GOT3 (cell line): ENCODE data around the gene PABPN1.
"Not testable (repeated sequence)": the region's sequence is repeated elsewhere in the genome, so short reads cannot be mapped to it uniquely, and the experiment has no call there.

ENCODE experiments used
- DNase-seq: peaks from one replicate; lab custom pipeline; 2025; ENCODE audit warnings: mixed read lengths; lab: John Stamatoyannopoulos, UW

The PABPN1 gene, protein sequence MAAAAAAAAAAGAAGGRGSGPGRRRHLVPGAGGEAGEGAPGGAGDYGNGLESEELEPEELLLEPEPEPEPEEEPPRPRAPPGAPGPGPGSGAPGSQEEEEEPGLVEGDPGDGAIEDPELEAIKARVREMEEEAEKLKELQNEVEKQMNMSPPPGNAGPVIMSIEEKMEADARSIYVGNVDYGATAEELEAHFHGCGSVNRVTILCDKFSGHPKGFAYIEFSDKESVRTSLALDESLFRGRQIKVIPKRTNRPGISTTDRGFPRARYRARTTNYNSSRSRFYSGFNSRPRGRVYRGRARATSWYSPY

DNA sequence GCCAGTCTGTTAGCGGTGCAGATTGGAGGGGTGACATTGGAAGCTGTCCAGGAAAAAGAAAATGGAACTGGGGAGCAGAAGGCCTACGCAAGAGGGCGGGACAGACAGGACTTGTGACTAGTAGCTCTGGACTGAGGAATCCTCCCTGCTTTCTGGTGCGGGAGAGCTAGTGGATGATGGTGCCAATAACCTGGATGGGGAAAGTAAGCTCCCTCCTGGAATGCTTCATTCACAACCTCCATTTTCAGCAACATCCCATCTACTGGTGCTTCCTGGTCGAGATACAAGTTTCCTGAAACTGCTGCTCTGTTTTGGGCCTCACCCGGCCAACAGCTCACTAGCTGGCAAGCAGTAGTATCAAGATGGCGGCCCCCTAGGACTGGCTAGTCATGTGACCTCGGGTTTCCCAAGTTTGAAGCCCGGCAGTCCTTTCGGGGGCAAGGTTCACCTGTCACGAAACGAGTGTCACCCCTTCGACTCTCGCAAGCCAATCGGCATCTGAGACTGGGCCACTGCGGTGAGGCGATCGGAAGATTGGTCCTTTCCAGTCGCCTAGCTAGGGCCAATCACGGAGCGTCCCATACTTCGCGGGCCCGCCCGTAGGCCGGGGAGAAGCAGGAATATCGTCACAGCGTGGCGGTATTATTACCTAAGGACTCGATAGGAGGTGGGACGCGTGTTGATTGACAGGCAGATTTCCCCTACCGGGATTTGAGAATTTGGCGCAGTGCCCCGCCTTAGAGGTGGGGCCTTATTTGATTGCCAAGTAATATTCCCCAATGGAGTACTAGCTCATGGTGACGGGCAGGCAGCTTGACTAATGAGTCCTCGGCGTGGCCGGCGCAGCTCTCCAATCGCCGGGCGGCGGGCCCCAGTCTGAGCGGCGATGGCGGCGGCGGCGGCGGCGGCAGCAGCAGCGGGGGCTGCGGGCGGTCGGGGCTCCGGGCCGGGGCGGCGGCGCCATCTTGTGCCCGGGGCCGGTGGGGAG is at the start of gene PABPN1:
PABPN1 (plus strand) TSS at position 874 of the 988 bp plus-strand sequence; CDS start at position 887, 13 bp downstream.
- DNase-seq = peak; percentile 92

DNA sequence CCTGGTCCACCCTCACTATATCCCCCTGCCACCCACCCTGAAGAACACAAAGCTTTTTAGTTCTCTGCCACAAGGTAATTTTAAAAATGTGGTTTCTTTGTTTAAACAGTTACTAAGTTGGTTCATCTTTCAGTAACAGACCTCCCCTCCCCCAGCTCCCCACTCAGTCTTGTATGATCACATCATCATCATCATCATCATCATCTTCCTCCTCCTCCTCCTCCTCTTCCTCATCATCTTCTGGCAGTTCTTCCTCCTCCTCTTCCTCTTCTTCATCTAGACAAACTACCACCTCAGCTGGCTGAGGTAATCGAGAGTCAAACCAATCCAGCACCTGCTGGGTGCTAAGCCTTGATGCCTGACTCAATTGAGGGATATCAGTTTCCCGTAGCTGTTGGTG is 45.8 kb upstream of the PABPN1 start:
- no peak for DNase-seq

DNA sequence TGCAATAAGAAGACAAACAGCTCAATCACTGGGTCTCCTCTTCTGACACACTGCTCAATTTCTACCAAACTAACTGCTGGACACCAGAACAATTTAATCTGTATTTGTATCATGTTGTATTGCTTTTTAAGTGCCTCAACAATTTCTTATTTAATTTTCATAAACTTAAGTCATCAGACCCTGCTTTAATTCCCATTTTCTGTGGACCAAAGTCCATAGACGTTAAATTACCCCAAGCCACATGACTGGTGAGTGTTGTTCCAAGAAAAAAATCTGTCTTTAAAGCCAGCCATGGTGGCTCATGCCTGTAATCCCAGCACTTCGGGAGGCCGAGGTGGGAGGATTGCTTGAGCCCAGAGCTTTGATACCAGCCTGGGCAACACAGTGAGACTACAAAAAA is 44.1 kb upstream of the PABPN1 start:
- DNase-seq = no peak

DNA sequence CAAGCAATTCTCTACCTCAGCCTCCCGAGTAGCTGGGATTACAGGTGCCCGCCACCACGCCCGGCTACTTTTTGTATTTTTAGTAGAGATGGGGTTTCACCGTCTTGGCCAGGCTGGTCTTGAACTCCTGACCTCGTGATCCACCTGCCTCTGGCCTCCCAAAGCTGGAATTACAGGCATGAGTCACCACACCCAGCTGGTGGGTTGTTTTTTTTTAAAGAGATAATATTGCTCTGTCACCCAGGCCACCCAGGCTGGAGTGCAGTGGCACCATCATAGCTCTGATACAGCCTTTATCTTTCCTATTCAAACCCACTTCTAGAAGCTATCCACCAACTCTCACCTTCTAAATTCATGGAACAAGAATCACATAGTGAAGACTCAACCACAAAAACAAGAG is 43.3 kb upstream of the PABPN1 start:
- not testable (repeated sequence) for DNase-seq

DNA sequence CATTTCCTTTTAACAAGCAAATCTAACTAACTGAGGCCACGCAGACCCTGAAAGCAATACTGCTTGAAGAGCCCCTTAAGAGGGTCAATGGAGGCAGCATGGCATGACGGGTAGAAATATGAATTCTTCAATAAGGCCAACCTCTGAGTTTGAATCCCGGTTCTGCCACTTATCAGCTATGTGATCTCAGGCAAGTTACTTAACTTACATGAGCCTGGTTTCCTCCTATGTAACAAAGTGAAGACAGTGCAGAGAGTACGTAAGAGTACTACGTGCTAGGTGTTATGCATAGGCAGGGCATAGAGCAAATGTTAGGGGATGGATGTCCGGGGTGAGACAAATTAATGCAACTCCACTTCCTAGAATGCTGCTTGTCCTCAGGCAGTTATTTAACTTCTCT is 40.0 kb upstream of the PABPN1 start:
- no peak for DNase-seq

DNA sequence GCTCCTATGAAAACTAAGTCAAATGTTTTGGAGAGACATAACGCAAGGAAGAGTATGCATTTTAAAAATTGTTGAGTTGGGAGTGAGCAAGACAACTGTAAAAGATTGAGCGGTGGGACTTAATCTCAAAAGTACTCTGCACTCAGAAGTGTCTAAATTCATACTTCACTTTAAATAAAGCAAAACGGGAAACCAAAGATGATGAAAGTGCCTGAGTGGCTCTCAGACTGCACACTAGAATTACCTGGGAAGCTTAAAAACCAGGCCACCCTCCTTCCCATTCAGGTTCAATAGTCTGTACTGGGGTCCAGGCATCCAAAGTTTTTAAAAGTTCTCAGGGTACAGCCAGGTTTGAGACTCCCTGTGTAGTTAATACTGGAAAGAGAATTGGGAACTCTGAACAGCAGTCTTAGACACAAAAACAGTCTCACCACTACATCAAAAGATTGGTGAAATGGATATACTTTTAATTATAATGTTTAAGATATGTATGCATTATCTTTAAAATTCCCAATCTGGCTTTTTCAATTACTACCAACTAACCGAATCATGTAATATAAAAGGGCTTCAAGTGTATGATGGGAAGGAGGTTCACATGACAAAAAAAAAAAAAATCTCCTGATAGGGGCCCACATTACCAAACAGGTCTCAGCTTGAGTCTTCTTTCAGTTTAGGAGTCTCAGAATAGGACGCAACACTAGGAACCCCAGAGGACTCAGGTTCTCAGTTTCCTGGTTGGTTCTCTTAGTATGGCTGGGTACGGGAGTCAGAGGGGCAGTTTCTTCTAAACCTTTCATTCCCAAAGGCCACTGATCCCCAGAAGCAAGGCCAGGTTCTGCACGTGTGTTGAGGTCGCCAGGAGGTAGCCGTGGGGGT is 36.4 kb upstream of the PABPN1 start:
- DNase-seq = no peak

DNA sequence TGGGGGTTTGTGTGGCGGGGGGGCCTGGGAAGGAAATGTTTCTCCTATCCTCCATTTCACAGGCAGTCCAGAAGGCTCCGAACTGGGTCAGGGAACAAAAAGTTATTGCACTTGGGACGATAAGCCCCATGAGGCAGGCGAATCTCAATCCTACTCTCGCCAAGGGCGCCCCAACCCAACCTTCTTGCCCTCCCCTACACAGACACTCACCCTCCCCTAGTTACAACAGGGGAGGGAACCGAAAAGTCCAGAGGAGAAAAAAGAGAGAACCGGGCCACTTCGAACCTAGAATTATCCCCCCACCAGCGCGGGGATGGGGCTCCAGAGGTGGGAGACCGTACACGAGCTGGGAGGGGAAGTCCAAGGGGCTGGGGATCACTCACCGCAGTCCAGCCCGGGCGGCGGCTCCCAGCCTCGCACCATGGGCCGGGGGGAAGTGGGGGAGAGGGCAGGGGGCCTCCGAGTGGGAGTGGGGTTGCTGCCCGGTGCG is 35.7 kb upstream of the PABPN1 start:
- DNase-seq = no peak

DNA sequence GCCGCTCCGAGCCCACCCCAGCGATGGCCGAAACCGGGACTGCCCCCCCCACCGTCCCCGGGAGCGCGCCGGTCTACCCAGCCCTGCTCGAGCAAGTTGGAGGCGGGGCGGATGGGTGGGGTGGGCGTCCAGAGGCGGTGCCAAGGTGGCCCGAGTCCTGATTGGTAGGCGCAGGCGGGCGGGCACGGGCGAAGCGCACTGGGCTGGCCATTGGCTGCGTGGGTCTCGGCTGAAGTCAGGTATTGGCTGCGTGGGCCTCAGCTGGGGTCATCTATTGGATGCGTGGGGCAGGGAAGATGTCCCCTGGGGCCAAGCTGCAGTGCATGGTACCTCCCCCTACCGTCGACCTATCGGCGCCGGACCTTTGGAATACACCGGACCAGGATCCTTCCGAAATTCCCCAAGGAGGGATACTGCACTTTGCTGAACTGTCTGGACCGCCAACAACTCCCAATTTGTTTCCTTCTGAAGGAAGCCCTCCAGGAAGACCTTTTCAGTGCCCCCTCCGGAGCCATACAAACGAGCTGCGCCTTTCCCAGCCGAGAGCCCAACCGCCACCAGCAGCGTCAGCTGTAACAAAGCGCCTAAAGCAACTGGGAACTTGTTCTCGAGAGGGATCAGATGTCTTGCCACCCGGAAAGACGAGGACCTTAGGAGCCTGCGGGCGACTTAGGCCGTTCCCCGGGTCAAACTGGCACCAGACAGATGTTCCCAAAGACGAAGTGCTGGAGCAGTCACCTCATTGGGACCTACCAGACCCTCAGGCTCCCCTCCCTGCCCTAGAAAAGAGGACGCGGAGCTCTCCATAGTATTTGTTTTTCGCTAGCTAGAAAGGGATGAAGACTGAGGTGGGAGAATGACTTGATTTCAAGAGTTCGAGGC is 35.0 kb upstream of the PABPN1 start, which contains the start of gene HOMEZ:
HOMEZ (minus strand) TSS at position 113 of the 882 bp plus-strand sequence. CDS start 180 bp downstream, outside the sequence.
- peak; percentile 77 for DNase-seq

DNA sequence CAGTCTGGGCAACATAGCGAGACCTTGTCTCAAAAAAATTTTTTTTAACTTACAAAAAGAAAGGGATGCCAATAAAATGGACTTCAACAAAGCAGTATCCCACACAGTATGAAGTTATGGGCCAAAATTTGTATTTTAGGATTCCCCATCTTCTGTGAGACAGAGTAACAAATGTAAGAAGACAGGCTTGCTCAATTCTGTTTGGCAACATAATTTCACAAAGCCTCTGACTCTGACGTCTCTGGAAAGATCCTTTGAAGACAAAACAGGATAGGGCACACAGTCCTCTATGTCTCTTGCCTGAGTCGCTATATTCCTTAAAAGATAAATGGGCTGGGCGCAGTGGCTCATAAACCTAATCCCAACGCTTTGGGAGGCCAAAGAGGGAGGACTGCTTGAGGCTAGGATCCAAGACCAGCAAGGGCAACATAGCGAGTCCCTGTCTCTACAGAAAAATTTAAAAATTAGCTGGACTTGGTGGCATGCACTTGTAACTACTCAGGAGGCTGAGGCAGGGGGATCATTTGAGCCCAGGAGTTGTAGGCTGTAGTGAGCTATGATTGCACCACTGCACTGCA is 34.3 kb upstream of the PABPN1 start:
- DNase-seq = no peak

DNA sequence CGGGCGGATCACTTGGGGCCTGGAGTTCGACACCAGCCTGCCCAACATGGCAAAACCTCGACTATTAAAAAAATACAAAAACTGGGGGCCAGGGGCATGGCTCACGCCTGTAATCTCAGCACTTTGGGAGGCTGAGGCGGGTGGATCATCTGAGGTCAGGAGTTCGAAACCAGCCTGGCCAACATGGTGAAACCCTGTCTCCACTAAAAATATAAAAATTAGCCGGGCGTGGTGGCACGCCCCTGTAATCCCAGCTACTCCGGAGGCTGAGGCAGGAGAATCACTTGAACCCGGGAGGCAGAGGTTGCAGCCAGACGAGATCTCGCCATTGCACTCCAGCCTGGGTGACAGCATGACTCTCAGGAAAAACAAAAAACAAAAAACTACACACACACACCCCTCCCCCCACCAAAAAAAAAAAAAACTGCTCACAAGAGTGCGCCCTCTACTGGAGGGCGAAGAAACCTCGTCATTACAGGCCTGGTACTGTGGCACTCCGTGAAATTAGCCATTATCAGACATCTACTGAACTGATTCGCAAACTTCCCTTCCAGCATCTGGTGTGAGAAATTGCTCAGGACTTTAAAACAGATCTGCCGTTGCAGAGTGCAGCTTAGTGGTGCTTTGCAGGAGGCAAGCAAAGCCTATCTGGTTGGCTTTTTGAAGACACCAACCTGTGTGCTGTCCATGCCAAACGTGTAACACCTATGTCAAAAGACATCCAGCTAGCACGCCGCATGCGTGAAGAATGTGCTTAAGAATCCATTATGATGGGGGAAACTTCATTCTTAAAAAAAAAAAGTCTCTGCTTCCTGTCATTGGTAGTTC is 26.3 kb upstream of the PABPN1 start:
- DNase-seq = no peak

DNA sequence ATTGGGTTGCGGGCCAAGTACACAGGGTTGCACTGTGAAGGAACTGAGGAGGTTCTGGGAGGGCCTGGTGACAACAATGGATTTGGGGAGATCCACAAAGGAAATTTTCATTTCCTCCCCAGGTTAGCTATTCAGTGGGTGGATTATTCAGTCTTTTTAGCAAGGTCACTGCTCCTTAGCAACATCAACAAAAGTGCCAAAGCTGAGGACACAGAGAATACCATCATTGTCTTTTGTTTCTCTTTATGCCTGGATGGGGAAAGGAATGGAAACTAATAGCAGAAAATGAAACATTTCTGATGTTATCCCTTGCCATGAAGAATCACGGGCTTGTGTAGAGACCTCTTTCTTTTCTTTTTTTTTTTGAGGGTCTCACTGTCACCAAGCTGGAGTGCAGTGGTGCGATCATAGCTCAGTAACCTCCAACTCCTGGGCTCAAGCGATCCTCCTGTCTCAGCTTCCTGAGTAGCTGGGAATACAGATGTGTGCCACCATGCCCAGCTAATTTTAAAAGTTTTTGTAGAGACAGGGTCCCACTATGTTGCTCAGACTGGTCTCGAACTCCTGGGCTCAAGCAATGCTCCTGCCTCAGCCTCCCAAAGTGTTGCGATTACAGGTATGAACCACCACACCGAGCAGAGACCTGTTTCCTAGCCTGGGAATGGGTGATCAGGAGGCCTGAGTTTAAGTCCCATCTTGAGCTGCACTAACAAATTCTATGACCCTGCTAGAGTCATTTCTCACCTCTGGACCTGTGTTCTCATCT is 25.1 kb upstream of the PABPN1 start:
- no peak for DNase-seq

DNA sequence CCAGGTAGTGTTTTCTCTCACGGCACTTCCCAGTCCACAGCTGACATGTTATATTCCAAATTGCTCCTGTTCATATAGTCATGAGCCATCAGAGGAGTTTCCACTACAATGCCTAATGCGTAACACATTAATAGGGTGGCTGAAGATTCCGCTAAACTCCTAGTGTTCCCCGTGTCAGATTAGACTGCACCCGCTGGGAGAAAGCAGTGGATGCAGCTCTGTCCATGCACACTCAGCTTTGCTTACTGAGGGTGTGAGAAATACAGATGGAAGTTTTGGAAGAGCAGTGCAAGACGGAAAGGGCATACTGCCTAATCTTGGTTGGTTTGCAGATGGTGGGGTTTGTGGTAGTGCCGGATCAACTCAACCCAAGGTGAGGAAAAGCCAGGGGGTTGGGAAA is 24.2 kb upstream of the PABPN1 start:
- DNase-seq = no peak

DNA sequence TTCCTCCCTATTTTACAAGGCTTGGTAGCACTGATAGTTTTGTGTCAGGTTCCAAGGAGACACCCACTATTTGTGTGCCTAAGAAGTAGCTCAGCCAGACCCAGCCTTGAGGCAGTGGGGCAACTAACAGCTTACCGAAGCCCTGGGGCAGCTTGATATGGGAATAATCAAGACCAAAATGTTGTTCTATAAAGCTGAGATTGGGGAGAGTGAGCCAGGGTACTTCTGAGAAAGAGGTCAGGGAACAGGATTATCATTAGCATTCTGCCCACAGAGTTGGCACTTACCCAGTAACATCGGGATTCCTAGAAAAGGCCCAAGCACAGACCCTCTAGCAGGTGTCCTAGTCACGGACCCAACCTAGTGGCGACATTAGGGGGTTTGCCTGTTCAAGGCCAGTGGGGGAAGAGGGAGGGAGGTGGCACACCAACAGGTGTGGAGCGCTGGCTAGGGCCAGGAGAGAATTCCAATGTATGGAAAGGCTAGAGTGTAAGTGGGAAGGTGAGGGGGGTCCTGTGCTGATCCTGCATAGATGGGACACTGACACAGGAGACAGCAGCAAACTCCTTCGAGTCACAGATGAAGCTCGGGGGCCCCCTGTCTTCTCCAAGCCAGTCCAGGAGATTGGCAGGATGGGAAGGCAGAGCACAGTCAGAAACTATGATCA is 23.5 kb upstream of the PABPN1 start:
- DNase-seq = no peak

DNA sequence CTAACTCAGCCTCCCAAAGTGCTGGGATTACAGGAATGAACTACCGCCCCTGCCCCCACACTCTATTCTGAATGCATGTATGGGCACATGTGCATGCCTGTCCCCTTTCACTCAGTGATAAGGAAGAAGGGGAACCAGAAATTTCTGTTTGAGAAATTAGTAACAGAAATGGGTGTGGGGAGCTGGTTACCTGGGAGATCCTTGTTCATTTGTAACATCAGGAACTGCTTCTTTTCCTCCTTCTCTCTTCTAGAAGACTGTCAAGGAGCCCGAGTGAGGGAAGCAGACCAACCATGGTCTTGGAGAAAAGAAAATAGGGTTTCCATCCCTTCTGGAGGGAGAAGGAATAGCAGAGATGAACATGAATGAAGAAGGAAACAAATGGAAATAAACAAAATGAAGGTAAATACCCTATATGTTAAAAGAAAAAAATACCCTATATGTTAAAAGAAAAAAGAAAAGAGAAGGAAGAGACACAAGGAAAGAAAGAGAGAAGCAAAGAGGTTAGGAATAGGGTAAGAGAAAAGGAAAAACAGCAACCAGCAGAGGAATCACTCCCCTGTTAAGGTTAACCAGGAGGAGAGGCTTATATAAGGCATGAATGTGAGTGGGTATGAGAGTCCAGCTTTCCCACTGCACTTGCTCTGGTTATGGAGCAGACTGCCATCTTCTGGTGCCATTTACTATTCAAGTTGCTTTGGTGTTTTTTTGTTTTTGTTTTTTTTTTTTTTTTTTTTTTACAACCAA is 21.9 kb upstream of the PABPN1 start:
- DNase-seq = no peak

DNA sequence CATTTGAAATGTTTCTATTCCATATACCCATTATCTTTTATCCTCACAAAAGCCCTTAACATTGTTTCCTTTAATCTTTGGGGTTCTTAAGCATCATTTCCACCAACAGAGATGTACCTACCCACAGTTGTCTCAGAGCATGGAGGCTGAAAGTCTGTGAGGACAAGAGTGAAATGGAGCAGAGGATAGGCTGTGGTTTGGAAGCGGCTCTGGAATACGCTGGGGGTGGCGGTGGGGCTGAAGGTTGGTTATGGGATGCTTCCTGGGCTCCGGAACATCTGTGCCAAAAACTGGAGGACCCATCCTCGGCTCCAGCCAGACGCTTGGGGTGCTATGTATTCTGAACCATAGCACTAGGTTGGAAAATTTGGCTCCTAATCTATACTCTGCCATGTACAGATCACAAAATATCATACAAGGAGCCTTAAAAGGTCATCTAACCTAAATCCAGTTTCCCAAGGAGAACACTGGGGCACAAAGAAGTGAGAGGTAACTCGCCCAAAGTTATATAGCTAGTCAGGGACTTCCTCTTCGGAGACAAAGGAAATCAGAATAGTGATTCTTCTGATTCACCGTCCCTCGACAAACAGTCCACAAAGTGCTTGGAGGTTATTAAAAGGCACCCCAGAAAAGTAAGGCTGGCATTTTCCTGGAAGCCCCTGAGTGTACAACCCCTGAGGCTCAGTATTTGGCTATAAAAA is 21.1 kb upstream of the PABPN1 start:
- DNase-seq = no peak

DNA sequence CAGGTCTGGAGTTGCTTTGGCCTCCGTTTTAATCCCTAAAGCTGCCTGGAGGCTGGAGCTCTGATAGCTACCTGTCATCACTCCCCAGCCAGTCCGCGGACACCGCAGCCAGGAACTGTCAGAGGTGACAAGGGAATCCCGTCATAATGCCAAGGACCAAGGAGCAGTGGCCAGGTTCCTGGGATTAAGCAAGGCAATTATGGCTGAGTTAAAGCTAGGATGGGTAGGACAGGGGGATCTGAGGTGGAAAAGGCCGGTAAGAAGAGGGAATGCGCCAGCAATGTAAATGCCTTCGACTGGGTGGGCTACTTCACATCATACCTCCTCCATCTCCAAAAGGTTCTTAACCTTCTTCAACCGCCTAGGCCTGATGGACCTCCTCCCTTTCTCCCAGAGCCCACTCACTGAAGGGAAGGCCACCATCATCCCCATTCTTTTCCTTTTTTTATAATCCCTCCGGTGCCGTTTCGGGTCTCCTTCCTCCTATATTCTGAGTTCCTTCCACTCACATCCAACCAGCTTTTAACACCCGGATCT is 20.5 kb upstream of the PABPN1 start:
- DNase-seq = no peak
